Esophagus (tissue), 2 donors: ENCODE data around the gene SND1. TPM values are rescaled to one million over a fixed set of nuclear protein-coding genes. Genes with fewer than 3 reads are reported as not detected.

Experiments used
- H3K27ac ChIP-seq, 2 donors: one replicate each; pipeline ENCODE4 v1.5.1; 2013; ENCODE audit warnings: low read depth in 2 of 2, mild to moderate bottlenecking in 2 of 2, inconsistent platforms in 1 of 2, low read length in 1 of 2, moderate library complexity in 1 of 2
- H3K27me3 ChIP-seq, 2 donors: one replicate each; pipeline ENCODE4 v1.6.1; 2013; ENCODE audit warnings: low read length in 2 of 2, control low read depth in 1 of 2, mild to moderate bottlenecking in 1 of 2; ENCODE audit not compliant: insufficient read depth in 2 of 2, control insufficient read depth in 1 of 2
- H3K36me3 ChIP-seq, 2 donors: one replicate each; pipeline ENCODE4 v1.6.1; 2013; ENCODE audit warnings: low read length in 1 of 2; ENCODE audit not compliant: control insufficient read depth in 2 of 2, insufficient read depth in 2 of 2
- H3K4me1 ChIP-seq, 2 donors: one replicate each; pipeline ENCODE4 v1.6.1; 2013; ENCODE audit warnings: low read length in 1 of 2; ENCODE audit not compliant: control insufficient read depth in 2 of 2, insufficient read depth in 2 of 2
- H3K4me3 ChIP-seq, 2 donors: one replicate each; pipeline ENCODE4 v1.5.1; 2013; ENCODE audit warnings: low read length in 2 of 2, mild to moderate bottlenecking in 2 of 2, low read depth in 1 of 2, moderate library complexity in 1 of 2
- H3K9me3 ChIP-seq, 2 donors: one replicate each; pipeline ENCODE4 v1.6.1; 2013; ENCODE audit warnings: mild to moderate bottlenecking in 2 of 2, low read depth in 1 of 2, low read length in 1 of 2, moderate library complexity in 1 of 2; ENCODE audit not compliant: control insufficient read depth in 2 of 2, insufficient read depth in 1 of 2
- WGBS, 2 donors: extraction: QIAGEN DNeasy Blood & Tissue Kit; methylation state at CpG; one replicate each; pipeline ENCODE4 v1.1.7; 2013; 5-methylcytosine and 5-hydroxymethylcytosine counted together
- polyA plus RNA-seq, 2 donors: library from polyadenylated mRNA; stranded (reverse); fragments of 200-250 nt; gene quantifications; one replicate each; pipeline ENCODE4 v1.2.3, GENCODE V29; 2013
- donor health status: healthy with polysubstance abuse.
- donor health status: Bipolar disorder and iron deficiency.

SND1 gene
- polyA plus RNA-seq, 2 donors = 23.1 to 44.4 TPM

- no peaks in the 10 kb centered on the region for H3K9me3 ChIP-seq
- H3K4me3 ChIP-seq = no peak overlapping the region
- H3K36me3 ChIP-seq = peaks cover 2 to 3% of the 10 kb centered on the region in 2 donors
- H3K27me3 ChIP-seq = no peaks in the 10 kb centered on the region
- no peaks in the 10 kb centered on the region for H3K4me1 ChIP-seq
- 84 to 91% methylated on average over 8 of the region's 8 CpGs for WGBS, 2 donors
- no peak overlapping the region for H3K27ac ChIP-seq
Measured at GRCh38 chr7:128063088-128063487, 411.1 kb downstream of the SND1 start.

GRCh38 chr7:128065872-128066271, 413.9 kb downstream of the SND1 start:
- WGBS, 2 donors = 90 to 92% methylated on average over 7 of the region's 7 CpGs
- Histone ChIP-seq H3K36me3 (peaks cover 2 to 3% of the 10 kb centered on the region in 2 donors), H3K4me1 (no peaks in the 10 kb centered on the region), H3K27me3 (no peaks in the 10 kb centered on the region), H3K27ac (no peak overlapping the region), H3K4me3 (no peak overlapping the region), H3K9me3 (no peaks in the 10 kb centered on the region)

DNA sequence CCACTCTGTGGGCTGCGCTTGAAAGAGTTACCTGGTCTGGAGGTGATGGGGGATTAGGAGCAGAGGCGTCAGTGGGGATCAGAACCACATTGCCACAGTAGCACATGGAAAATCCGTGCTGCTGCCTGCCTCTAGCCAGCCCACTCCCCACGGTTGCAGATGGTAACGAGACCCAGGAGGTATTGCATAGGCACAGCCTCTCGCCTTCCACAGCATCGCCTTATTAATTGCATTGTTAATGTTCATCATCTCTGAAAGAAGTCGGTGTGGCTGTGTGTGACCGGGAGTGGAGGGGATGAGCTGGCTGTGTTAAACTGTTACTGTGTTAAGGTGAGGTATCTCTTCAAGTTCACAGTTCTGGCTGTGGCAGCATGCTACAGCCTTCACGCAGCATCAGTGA, 414.4 kb downstream of the SND1 start:
- no peaks in the 10 kb centered on the region for H3K4me1 ChIP-seq
- H3K27me3 ChIP-seq = no peaks in the 10 kb centered on the region
- whole genome bisulfite sequencing, 2 donors = 94 to 95% methylated on average over 10 of the region's 10 CpGs
- H3K4me3 ChIP-seq = no peak overlapping the region
- no peak overlapping the region for H3K27ac ChIP-seq
- H3K9me3 ChIP-seq = no peaks in the 10 kb centered on the region
- H3K36me3 ChIP-seq = peaks cover 2 to 3% of the 10 kb centered on the region in 2 donors

- no peaks in the 10 kb centered on the region for H3K27me3 ChIP-seq
Measured at GRCh38 chr7:128066858-128067257, 414.9 kb downstream of the SND1 start.

DNA sequence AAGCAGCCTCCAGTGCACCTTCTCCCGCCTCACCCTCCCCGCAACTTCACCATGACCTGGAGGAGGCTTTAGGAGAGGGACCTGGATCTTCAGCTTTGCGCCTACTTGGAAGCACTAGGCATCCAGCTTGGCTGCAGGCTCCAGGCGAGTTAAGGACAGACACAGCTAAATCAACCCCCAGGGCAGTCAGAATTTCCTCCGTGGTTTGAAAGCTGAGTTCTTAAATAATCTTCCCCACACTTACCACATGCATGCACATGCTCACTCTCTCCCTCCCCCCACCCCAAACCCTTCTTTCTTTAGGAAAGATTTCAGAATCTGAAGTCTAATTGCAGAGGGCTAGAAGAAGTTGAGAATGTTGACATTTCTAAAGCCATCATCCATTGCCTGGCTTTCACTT, 416.0 kb downstream of the SND1 start:
- 69 to 75% methylated on average over 5 of the region's 5 CpGs for WGBS, 2 donors
- H3K27ac ChIP-seq = no peak overlapping the region
- H3K4me1 ChIP-seq = no peaks in the 10 kb centered on the region
- no peak overlapping the region for H3K4me3 ChIP-seq
- H3K9me3 ChIP-seq = no peaks in the 10 kb centered on the region
- no peaks in the 10 kb centered on the region for H3K27me3 ChIP-seq
- no peaks in the 10 kb centered on the region for H3K36me3 ChIP-seq

More at GRCh38 chr7:128066858-128067257, 414.9 kb downstream of the SND1 start:
- no peaks in the 10 kb centered on the region for H3K4me1 ChIP-seq
- no peaks in the 10 kb centered on the region for H3K9me3 ChIP-seq
- 75 to 80% methylated on average over 5 of the region's 5 CpGs for WGBS, 2 donors
- H3K4me3 ChIP-seq = no peak overlapping the region
- no peak overlapping the region for H3K27ac ChIP-seq
- H3K36me3 ChIP-seq = peaks cover 0 to under 1% of the 10 kb centered on the region in 2 donors

GRCh38 chr7:128068785-128069184, 416.8 kb downstream of the SND1 start:
- H3K27me3 ChIP-seq = no peaks in the 10 kb centered on the region
- no peak overlapping the region for H3K4me3 ChIP-seq
- no peak overlapping the region for H3K27ac ChIP-seq
- no peaks in the 10 kb centered on the region for H3K9me3 ChIP-seq
- H3K36me3 ChIP-seq = no peaks in the 10 kb centered on the region
- WGBS, 2 donors = 93 to 94% methylated on average over 8 of the region's 8 CpGs
- no peaks in the 10 kb centered on the region for H3K4me1 ChIP-seq

GRCh38 chr7:128069373-128070364, 417.7 kb downstream of the SND1 start:
- no peak overlapping the region for H3K27ac ChIP-seq
- H3K4me1 ChIP-seq = no peaks in the 10 kb centered on the region
- H3K36me3 ChIP-seq = peaks cover 5% of the 10 kb centered on the region in 2 donors
- H3K4me3 ChIP-seq = no peak overlapping the region
- 90 to 91% methylated on average over 8 of the region's 8 CpGs for WGBS, 2 donors
- H3K9me3 ChIP-seq = no peaks in the 10 kb centered on the region
- no peaks in the 10 kb centered on the region for H3K27me3 ChIP-seq

- no peak overlapping the region for H3K4me3 ChIP-seq
- WGBS, 2 donors = 78 to 80% methylated on average over 6 of the region's 6 CpGs
- no peaks in the 10 kb centered on the region for H3K9me3 ChIP-seq
- no peaks in the 10 kb centered on the region for H3K27me3 ChIP-seq
- peaks cover 6 to 11% of the 10 kb centered on the region in 2 donors for H3K36me3 ChIP-seq
- no peak overlapping the region for H3K27ac ChIP-seq
- H3K4me1 ChIP-seq = no peaks in the 10 kb centered on the region
Measured at GRCh38 chr7:128071376-128071775, 419.4 kb downstream of the SND1 start.

DNA sequence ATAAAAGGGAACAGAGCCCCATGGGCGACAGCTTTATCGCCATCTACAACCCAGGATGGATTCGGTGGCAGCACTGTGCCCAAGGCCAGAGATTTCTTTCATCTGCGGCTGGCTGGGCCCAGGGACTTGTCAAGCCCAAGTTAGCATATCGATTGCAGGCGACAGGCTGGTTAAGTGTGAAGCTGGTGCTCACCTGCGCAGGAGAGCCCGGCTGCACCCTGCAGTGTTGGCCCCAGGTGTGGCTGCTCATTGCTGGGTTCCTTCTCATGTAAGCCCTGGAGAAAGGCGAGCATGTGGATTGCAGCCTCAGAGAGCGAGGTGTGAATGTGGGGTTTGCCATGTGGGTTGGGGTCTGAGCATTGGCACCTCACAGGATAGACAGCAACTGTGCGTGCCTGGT, 419.8 kb downstream of the SND1 start:
- H3K4me1 ChIP-seq = peaks cover 0 to 4% of the 10 kb centered on the region in 2 donors
- no peak overlapping the region for H3K27ac ChIP-seq
- H3K36me3 ChIP-seq = peaks cover 6 to 11% of the 10 kb centered on the region in 2 donors
- no peaks in the 10 kb centered on the region for H3K27me3 ChIP-seq
- 83 to 97% methylated on average over 11 of the region's 11 CpGs for WGBS, 2 donors
- H3K4me3 ChIP-seq = no peak overlapping the region
- H3K9me3 ChIP-seq = no peaks in the 10 kb centered on the region
